Gastroesophageal sphincter (tissue), 4 donors: ENCODE data around the gene ARHGAP29. TPM values are rescaled to one million over a fixed set of nuclear protein-coding genes. Genes with fewer than 3 reads are reported as not detected.

Experiments
- ATAC-seq: fragments of 150-250 bp; one replicate; pipeline ENCODE4 v1.9.1; 2016; ENCODE audit warnings: mild to moderate bottlenecking, moderate library complexity
- H3K27ac ChIP-seq, 4 donors: fragments of 200-600 bp; sonication (generic) in 3 of 4; 1 replicate in 3 of 4; 2 replicates in 1 of 4; pipeline ENCODE4 v1.5.1; 2016 to 2019
- H3K27me3 ChIP-seq: fragments of 200-600 bp; sonication (generic); one replicate; pipeline ENCODE4 v1.5.1; 2019
- H3K36me3 ChIP-seq, 2 donors: fragments of 200-600 bp; sonication (generic); one replicate each; pipeline ENCODE4 v1.5.1; 2019; ENCODE audit warnings: control low read depth in 1 of 2
- H3K4me1 ChIP-seq, 3 donors: fragments of 200-600 bp; sonication (generic); 1 replicate in 2 of 3; 2 replicates in 1 of 3; pipeline ENCODE4 v1.5.1; 2016 to 2019; ENCODE audit warnings: control low read depth in 2 of 3
- H3K4me3 ChIP-seq, 2 donors: fragments of 200-600 bp; sonication (generic); one replicate each; pipeline ENCODE4 v1.5.1; 2019; ENCODE audit warnings: mild to moderate bottlenecking in 1 of 2, moderate library complexity in 1 of 2
- H3K9me3 ChIP-seq, 3 donors: fragments of 200-600 bp; sonication (generic); one replicate each; pipeline ENCODE4 v1.5.1; 2017 to 2019; ENCODE audit warnings: control low read depth in 2 of 3
- CTCF ChIP-seq, 4 experiments: fragments of 200-600 bp in 2 of 4; fragments of 450-650 bp in 2 of 4; sonication (generic) in 1 of 4; IDR thresholded peaks; one replicate each; pipeline ENCODE4 v1.5.1; 2017 to 2019; ENCODE audit warnings: antibody characterized with exemption in 4 of 4, mild to moderate bottlenecking in 2 of 4, moderate library complexity in 2 of 4
- EP300 ChIP-seq: sonication (generic); formaldehyde crosslinking; IDR thresholded peaks from one replicate; pipeline ENCODE4 v1.6.1; 2017; ENCODE audit warnings: antibody characterized with exemption, mild to moderate bottlenecking
- POLR2A ChIP-seq, 2 donors: fragments of 450-650 bp; IDR thresholded peaks; one replicate each; pipeline ENCODE4 v1.6.1; 2017; ENCODE audit warnings: antibody characterized with exemption in 2 of 2, mild to moderate bottlenecking in 2 of 2, moderate library complexity in 1 of 2
- POLR2AphosphoS5 ChIP-seq: sonication (generic); formaldehyde crosslinking; IDR thresholded peaks from one replicate; pipeline ENCODE4 v1.6.1; 2017; ENCODE audit warnings: antibody characterized with exemption
- WGBS, 2 donors: methylation state at CpG; one replicate each; pipeline ENCODE4 v1.1.5; 2018; ENCODE audit warnings: low coverage in 1 of 2; 5-methylcytosine and 5-hydroxymethylcytosine counted together
- total RNA-seq, 4 donors: library from RNA; depleted of rRNA; stranded (reverse); fragments of >200 nt; gene quantifications; one replicate each; pipeline ENCODE4 v1.1.0, GENCODE V29; 2016

Gene ARHGAP29
- total RNA-seq, 4 donors from 2014 or later = 21.9 to 78.4 (median 34.8) TPM

- 58 to 76% methylated on average over 2 of the region's 2 CpGs for WGBS, 2 donors
- ATAC-seq = no peak
- TF ChIP-seq EP300 (no peak), CTCF (IDR thresholded peaks at IDR 0.05) (no peak), POLR2A (IDR thresholded peaks at IDR 0.05) (no peak), POLR2AphosphoS5 (no peak)
- Histone ChIP-seq H3K36me3 (no peaks in the 10 kb centered on the region), H3K4me3 (no peak overlapping the region), H3K4me1 (no peaks in the 10 kb centered on the region), H3K9me3 (no peaks in the 10 kb centered on the region), H3K27me3 (no peaks in the 10 kb centered on the region), H3K27ac (peak overlapping the region in 1 of 4 donors; percentile 32)
These were observed 28.5 kb upstream of the ARHGAP29 start for GRCh38 chr1:94265906-94266305.

DNA sequence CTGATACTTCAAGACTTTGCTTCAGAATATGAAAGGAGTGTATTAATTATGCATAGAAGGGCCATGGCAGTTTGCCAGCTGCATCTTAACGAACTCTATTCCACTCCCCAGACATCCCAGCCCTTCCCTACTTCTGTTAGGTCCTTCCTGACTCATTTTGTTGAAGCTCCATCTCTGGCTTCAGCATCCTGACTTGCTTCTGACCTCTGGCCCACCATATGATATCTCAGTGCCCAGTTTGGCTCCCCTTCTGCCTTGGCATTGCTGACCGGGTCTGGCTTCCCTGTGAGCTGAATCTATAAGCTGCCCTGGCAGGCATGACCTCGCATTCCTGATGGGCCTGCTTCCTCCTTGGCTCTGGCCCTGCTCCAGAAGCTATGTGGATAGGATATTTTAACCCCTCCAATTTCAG lies 27.6 kb upstream of the ARHGAP29 start:
- no peaks in the 10 kb centered on the region for H3K4me1 ChIP-seq
- no peaks in the 10 kb centered on the region for H3K9me3 ChIP-seq
- ATAC-seq = no peak
- H3K4me3 ChIP-seq = no peak overlapping the region
- no peaks in the 10 kb centered on the region for H3K36me3 ChIP-seq
- TF ChIP-seq EP300 (no peak), CTCF (IDR thresholded peaks at IDR 0.05) (no peak), POLR2AphosphoS5 (no peak), POLR2A (IDR thresholded peaks at IDR 0.05) (no peak)
- no peak overlapping the region for H3K27ac ChIP-seq
- no peaks in the 10 kb centered on the region for H3K27me3 ChIP-seq
- WGBS, 2 donors = 49 to 60% methylated on average over 3 of the region's 3 CpGs

- H3K4me3 ChIP-seq = no peak overlapping the region
- H3K9me3 ChIP-seq = no peaks in the 10 kb centered on the region
- WGBS, 2 donors = 97 to 100% methylated on average over 2 of the region's 2 CpGs
- H3K36me3 ChIP-seq = no peaks in the 10 kb centered on the region
- ATAC-seq = no peak
- TF ChIP-seq POLR2A (IDR thresholded peaks at IDR 0.05) (no peak), CTCF (IDR thresholded peaks at IDR 0.05) (no peak), POLR2AphosphoS5 (no peak), EP300 (no peak)
- H3K27ac ChIP-seq = no peak overlapping the region
- no peaks in the 10 kb centered on the region for H3K27me3 ChIP-seq
- H3K4me1 ChIP-seq = peaks cover 0 to 6% (median 0%) of the 10 kb centered on the region in 3 donors
These were observed 23.4 kb upstream of the ARHGAP29 start for GRCh38 chr1:94260635-94261387.

DNA sequence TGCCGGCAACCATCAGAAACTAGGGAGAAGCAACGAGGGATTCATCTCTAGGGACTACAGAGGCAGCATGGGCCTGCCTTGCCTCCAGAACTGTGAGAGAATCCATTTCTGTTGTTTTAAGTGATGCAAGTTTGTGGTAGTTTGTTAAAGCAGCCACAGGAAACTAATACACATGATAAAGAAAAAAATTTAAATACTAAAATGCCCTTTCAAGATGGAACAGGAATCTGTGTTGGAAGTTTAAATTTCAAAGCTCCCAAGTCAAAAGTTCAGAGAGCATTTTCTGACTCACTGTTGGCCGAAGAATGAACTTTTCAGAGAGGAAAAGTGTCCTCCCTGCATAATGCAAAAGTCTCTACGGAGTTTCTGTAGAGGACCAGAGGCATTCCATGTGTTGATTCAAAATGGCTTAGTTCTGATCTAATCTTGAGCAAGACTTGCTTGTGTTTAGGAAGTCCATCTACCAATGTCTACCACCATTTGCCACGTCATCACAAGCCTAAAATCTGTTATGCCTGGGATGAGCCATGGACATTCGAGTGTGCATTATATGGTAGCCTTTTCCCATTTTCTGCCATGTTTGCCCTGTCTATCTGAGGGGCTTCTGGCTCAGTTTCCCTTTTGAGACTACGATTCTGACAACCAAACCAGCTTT lies 22.4 kb upstream of the ARHGAP29 start:
- TF ChIP-seq EP300 = no peak
- no peak for TF ChIP-seq POLR2A (IDR thresholded peaks at IDR 0.05)
- TF ChIP-seq POLR2AphosphoS5 = no peak
- TF ChIP-seq CTCF (IDR thresholded peaks at IDR 0.05) = no peak
- Histone ChIP-seq H3K27me3 (no peaks in the 10 kb centered on the region), H3K4me3 (no peak overlapping the region), H3K4me1 (peaks cover 0 to 6% (median 0%) of the 10 kb centered on the region in 3 donors), H3K36me3 (no peaks in the 10 kb centered on the region), H3K27ac (peak overlapping the region in 2 of 4 donors; percentile 38 to 39), H3K9me3 (no peaks in the 10 kb centered on the region)
- no peak for ATAC-seq
- 72 to 76% methylated on average over 2 to 7 of the region's 7 CpGs for WGBS, 2 donors
